GM18507 (cell line): ENCODE measurements around the gene OSCAR.

Source experiments
- DNase-seq: peaks from one replicate; pipeline ENCODE4 v3.0.0; 2011; ENCODE audit warnings: low read depth; ENCODE audit not compliant: insufficient read length; ENCODE audit errors: extremely low spot score
- FAIRE-seq: peaks from 2 replicates; lab custom pipeline; 2011; peaks lifted over from hg19 to GRCh38; lab: Jason Lieb, UNC

The OSCAR gene

GRCh38 chr19:54100561-54100960, at the start of gene OSCAR:
TSS of gene OSCAR (minus strand) at chr19:54100803. CDS start at chr19:54100792, 11 bp downstream.
- DNase-seq (no peak), FAIRE-seq (no peak)

GRCh38 chr19:54149021-54149812, 48.6 kb upstream of the OSCAR start:
- DNase-seq (no peak), FAIRE-seq (no peak)

GRCh38 chr19:54148158-54148557, 47.6 kb upstream of the OSCAR start:
- DNase-seq (no peak), FAIRE-seq (no peak)

GRCh38 chr19:54147676-54148075, 47.1 kb upstream of the OSCAR start:
- FAIRE-seq (no peak), DNase-seq (no peak)

GRCh38 chr19:54145541-54146158, 45.0 kb upstream of the OSCAR start:
- FAIRE-seq (no peak), DNase-seq (no peak)

GRCh38 chr19:54142166-54142780, 41.7 kb upstream of the OSCAR start:
- FAIRE-seq (no peak), DNase-seq (no peak)

GRCh38 chr19:54141356-54141755, 40.8 kb upstream of the OSCAR start:
- FAIRE-seq: no peak

GRCh38 chr19:54138489-54139256, 38.1 kb upstream of the OSCAR start:
- DNase-seq: no peak

More at GRCh38 chr19:54141356-54141755, 40.8 kb upstream of the OSCAR start:
- no peak for DNase-seq

GRCh38 chr19:54137699-54138488, 37.3 kb upstream of the OSCAR start, which contains the start of gene CNOT3:
TSS of gene CNOT3 (plus strand) at chr19:54137762. CDS start at chr19:54142979, 5,217 bp downstream.
- DNase-seq: no peak
- FAIRE-seq: no peak

More at GRCh38 chr19:54138489-54139256, 38.1 kb upstream of the OSCAR start:
- FAIRE-seq: no peak

GRCh38 chr19:54136864-54137698, 36.5 kb upstream of the OSCAR start:
- DNase-seq (peak; percentile 91), FAIRE-seq (peak; percentile 100)

GRCh38 chr19:54136086-54136863, 35.7 kb upstream of the OSCAR start:
- FAIRE-seq: no peak

GRCh38 chr19:54133957-54134590, 33.5 kb upstream of the OSCAR start:
- FAIRE-seq: no peak
- DNase-seq: no peak

More at GRCh38 chr19:54136086-54136863, 35.7 kb upstream of the OSCAR start:
- DNase-seq: no peak

- DNase-seq (no peak), FAIRE-seq (no peak)
These were observed 32.8 kb upstream of the OSCAR start for GRCh38 chr19:54133312-54133956.

- no peak for FAIRE-seq
These were observed 29.0 kb upstream of the OSCAR start for GRCh38 chr19:54129617-54129996.

GRCh38 chr19:54128796-54129616, 28.4 kb upstream of the OSCAR start:
- no peak for DNase-seq
- FAIRE-seq: no peak

More at GRCh38 chr19:54129617-54129996, 29.0 kb upstream of the OSCAR start:
- no peak for DNase-seq

GRCh38 chr19:54128441-54128725, 27.8 kb upstream of the OSCAR start:
- no peak for DNase-seq
- no peak for FAIRE-seq
